Activated CD4-positive, alpha-beta T cell treated with anti-CD3 and anti-CD28 coated beads, Interleukin-2, amount 50 U/mL, for 1 hour (primary cell): ENCODE data around the gene SLC27A6.

Experiments
- DNase-seq: peaks from one replicate; pipeline ENCODE4 v3.0.0-alpha.2; 2020

The SLC27A6 gene

DNA sequence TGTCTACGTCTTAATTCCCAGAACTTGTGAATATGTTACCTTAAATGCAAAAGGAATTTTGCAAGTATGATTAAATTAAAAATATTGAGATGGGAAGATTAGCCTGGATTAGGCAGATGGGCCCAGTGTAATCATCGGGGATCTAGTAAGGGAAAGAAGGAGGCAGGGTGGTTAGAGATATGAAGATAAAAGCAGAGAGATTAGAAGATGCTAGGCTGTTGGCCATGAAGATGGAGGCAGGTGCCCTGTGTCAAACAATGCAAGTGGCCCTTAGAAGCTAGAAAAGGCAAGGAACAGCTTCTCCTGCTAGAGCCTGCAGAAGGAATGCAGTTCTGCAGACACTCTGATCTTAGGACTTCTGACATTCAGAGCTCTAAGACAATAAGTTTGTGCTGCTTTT lies 100.4 kb downstream of the SLC27A6 start:
- no peak for DNase-seq

DNA sequence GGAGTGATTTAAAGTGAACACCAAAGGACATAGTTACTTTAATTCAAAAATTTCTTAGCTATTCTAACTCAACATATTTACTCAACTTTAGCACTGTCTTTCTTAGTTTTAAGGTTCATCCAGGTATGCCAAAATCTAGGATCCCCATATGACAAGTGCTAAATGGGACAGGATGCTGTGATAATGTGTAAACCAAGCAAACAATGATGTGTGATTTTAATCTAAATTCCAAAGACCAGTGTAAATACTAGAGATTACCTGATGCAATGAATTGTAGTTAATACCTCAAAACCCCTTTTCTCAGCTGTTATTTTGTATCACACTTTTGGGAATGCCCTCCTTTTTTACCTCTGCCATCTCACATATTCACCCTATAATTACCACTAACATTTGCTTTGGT lies 102.5 kb downstream of the SLC27A6 start:
- DNase-seq, result no peak

DNA sequence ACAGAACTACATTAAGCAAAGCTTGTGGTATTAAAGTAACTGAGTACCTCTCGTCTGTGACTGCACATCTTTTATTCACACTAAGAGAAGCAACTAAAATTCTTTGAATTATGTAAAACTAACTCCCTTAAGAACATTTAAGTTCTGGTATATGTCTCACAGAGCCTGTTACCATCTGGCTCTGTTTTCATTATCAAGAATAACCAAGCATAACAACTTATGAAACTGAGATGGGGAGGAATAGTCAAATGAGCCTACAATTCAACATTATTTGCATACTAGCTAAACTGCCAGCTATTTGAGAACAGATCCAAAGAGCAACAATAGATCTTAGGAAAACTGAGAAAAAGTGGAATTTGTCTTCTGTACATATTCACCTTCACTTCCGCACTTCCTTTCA lies 104.0 kb downstream of the SLC27A6 start:
- DNase-seq, result no peak

DNA sequence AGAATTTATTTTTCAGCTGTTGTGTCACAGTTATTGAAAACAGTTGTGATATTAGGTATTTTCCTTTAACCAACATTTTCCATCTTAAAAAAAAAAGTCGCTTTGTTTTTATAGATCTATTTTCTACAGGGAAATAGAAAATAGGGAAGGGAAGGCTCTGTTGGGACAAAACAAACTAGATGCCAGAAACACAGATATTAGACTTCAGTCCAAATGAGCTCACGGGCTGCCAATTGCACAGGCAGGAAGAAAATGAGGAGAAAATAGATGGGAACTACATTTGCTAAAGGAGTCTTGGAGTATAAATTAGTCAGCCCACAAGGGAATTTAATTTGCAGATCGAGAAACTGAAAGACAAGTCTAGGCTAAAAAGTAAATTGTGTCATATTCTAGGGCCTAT lies 107.8 kb downstream of the SLC27A6 start:
- DNase-seq, result no peak

DNA sequence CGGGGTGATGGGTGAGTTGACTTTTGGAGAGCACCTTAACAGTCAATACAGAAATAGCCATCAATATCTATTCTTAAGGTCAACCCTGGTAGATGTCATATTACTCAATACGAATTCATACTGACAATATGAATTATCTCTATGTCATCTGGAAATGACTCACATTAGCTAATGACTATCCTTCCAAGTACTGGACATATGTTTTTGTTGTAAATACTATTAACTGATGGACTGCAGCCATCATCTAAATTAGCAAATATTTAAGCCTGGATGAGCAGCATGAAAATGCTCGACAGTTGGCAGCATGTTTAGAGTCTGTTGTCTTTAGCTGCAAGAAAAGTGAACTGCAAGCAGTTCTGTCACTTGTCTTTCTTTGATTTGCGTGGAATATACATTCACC lies 109.6 kb downstream of the SLC27A6 start:
- no peak for DNase-seq

DNA sequence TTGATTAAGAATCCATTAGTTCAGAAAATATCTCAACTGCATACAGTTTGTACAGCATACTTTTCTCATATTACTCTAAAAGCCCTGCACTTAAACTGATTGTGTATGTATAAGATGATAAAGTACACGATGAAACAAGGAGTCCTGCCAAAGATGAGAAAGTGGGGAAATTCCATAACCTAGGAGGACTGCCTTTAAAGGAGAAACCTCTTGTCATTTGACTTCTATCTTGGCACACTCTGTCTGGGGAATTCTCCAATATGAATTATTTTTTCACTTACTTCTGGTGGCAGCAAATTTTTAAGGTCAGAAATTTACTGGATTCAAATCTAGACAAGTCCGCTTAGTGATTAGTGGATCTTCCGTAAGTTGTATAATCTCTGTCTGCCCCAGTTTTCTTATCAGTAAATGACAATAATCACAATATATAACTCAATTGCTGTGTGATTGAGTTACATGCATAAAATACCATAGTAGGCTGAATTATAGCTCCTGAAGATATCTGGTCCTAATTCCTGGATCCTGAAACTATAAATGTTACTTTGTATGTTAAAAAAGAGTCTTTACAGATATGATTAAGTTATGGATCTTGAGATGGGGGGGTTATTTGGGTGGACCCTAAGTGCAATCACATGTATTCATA lies 112.3 kb downstream of the SLC27A6 start:
- DNase-seq, result no peak

DNA sequence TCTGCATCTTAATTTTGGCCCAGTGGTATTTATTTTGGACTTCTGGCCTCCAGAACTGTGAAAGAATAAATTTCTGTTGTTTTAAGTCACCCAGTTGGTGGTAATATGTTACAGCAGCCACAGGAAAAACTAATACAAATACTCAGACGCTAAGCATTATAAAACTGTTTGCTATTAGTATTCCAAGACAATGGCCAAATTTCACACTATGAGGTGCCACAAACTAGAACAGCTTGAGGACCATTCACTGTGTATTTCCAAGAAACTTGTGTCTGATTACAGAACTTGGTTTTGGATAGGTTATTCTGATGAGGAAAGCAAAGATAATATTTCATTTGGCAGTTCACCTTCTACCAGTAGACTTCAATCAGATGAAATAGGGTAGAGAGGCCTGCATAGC lies 113.0 kb downstream of the SLC27A6 start:
- DNase-seq, result no peak

DNA sequence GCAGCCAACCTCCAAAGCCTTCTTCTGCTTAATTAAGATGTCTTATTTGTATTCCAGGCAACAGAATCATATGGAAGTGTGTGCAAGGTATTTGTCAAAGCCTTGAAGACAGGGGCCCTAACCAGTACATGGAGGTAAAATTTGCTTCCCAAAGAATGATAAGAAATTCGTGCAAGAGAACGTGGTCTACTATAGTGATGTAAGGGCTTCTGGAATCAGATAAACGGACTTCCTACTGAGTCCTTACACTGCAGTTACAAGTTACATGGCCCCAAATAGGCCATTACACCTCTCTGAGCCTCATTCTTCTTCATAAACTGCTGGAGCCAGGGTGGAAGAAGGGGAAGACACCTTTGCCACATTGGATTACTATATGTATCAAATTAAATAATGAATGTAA lies 113.4 kb downstream of the SLC27A6 start:
- no peak for DNase-seq

DNA sequence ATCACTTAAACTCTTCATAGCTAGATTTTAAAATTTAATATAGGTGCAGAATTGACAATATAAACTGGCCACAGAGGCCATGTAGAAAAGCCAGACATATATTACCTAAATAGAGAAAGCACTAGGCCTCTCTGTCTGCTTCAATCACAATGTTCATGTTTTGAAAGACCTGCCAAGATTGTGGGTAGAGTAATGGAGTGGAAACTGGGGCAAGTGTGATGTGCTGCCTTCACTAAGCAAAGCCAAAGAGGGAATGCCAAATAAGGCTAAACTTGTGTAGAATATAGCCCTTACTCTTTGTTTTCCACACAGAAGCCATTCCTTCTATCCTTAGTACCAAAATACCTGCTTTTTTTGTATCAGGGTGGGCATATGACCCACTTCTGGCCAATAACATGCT lies 114.2 kb downstream of the SLC27A6 start:
- DNase-seq, result no peak

DNA sequence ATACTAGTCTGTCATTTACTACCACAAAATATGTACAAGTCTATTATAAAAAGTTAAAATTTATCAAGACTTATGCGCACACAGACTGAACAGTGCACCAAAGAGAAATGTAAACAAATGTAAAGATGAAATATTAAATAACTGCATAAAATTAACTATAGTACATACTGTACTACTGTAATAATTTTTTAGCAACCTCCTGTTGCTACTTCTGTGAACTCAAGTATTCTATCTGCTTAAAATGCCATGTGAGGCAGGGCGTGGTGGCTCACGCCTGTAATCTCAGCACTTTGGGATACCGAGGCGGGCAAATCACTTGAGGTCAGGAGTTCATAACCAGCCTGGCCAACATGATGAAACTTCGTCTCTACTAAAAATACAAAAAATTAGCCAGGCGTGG lies 115.5 kb downstream of the SLC27A6 start:
- DNase-seq, result no peak

DNA sequence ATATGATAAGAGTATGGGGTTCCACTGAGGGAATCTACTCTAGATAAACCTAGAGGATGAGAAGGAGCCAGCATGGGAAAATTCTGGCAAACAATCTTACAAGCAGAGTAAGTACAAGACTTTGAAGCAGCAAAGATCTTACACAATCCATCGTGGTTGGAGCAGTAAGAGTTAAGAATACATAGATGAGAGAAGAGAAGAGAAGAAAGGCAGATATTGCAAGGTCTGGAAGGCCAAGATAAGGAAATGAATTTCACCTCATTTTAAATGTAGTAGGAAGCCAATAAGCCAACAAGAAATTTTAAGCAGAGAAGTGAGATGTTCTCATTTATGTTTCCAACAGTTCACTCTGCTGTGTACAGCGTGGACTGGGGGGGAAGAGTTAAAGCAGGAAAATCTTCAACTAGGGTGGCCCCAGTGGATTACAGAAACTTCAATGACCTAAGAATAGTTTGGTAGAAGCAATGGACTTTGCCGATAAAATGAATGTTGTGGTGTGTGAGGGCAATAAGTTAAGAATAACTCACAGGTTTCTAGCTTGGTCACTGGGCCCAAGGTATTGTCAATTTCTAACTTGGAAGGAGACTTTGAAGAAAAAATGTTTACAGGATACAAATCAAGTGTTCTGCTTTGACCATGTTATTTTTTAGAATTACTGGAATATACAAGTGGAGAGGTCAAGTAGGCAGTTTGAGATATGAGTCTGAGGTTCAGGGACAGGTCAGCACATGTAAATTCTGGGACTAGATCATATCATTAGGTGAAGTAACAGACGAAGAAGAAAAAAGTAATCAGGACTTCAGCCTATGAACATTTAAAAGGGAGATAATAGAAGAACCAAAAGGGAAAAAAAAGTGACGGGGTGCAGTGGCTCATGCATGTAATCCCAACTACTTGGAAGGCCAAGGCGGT lies 117.2 kb downstream of the SLC27A6 start:
- no peak for DNase-seq
